ENCODE measurements around the gene SBNO2.

The SBNO2 gene

DNA sequence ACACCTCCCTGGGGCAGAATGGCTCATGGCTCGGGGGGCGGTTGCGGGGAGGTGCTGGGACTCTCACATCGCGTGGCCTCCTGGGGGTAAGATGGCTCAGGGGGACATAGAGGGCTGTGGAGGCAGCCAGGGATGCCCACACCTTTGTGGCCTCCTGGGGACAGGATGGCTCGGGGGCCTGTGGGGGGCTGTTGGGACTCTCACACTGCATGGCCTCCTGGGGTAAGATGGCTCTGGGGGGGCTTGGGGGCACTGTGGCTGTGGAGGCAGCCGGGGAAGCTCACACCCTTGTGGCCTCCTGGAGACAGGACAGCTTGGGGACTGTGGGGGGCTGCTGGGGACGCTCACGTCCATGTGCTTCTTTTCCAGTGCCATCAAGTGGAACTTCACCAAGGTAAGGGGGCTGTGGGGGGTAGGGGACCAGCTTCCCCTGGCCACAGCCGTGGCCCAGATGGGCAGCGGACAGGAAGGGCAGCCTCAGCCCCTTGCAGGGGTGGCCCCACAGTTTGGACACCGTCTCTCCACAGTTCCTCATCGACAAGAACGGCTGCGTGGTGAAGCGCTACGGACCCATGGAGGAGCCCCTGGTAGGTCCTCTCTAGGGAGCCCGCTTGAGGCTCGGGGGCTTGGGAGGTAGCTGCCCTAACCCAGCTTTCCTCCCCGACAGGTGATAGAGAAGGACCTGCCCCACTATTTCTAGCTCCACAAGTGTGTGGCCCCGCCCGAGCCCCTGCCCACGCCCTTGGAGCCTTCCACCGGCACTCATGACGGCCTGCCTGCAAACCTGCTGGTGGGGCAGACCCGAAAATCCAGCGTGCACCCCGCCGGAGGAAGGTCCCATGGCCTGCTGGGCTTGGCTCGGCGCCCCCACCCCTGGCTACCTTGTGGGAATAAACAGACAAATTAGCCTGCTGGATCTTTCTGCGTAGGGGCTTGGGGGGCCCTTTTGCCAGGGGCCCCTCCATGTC is 67.9 kb downstream of the SBNO2 start:
- H3K36me3 Mint-ChIP-seq (ENCODE audit: low read depth), result no peaks in the 10 kb centered on the region
- H3K27ac Mint-ChIP-seq, result peak overlapping the region in 1 of 3 experiments; percentile 41

GRCh38 chr19:1105008-1105872 is 68.8 kb downstream of the SBNO2 start:
- Mint-ChIP-seq H3K27me3 (ENCODE audit: low read depth) (no peaks in the 10 kb centered on the region), H3K4me1 (peaks cover 10% of the 10 kb centered on the region), H3K27ac (peak overlapping the region in 1 of 3 experiments; percentile 85), H3K4me3 (peak overlapping the region; percentile 78 to 85 (median 84)), H3K9me3 (no peaks in the 10 kb centered on the region), H3K36me3 (ENCODE audit: low read depth) (no peaks in the 10 kb centered on the region)
- TF ChIP-seq, protein P1, sequence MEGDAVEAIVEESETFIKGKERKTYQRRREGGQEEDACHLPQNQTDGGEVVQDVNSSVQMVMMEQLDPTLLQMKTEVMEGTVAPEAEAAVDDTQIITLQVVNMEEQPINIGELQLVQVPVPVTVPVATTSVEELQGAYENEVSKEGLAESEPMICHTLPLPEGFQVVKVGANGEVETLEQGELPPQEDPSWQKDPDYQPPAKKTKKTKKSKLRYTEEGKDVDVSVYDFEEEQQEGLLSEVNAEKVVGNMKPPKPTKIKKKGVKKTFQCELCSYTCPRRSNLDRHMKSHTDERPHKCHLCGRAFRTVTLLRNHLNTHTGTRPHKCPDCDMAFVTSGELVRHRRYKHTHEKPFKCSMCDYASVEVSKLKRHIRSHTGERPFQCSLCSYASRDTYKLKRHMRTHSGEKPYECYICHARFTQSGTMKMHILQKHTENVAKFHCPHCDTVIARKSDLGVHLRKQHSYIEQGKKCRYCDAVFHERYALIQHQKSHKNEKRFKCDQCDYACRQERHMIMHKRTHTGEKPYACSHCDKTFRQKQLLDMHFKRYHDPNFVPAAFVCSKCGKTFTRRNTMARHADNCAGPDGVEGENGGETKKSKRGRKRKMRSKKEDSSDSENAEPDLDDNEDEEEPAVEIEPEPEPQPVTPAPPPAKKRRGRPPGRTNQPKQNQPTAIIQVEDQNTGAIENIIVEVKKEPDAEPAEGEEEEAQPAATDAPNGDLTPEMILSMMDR (IDR thresholded peaks at IDR 0.05; ENCODE audit: unreplicated experiment in 3 of 3), result no peak

More for the DNA sequence above, 67.9 kb downstream of the SBNO2 start:
- Mint-ChIP-seq H3K4me3 (peak overlapping the region; percentile 76 to 84 (median 79)), H3K27me3 (ENCODE audit: low read depth) (no peaks in the 10 kb centered on the region), H3K9me3 (no peaks in the 10 kb centered on the region), H3K4me1 (peaks cover 10% of the 10 kb centered on the region)
- TF ChIP-seq, protein P1 (IDR thresholded peaks at IDR 0.05; ENCODE audit: unreplicated experiment in 3 of 3), result no peak

- Mint-ChIP-seq H3K27me3 (ENCODE audit: low read depth) (peaks cover 4% of the 10 kb centered on the region), H3K36me3 (ENCODE audit: low read depth) (no peaks in the 10 kb centered on the region), H3K4me3 (peak overlapping the region; percentile 78 to 85 (median 84)), H3K27ac (peak overlapping the region in 1 of 3 experiments; percentile 85), H3K4me1 (peaks cover 10% of the 10 kb centered on the region), H3K9me3 (no peaks in the 10 kb centered on the region)
- TF ChIP-seq, protein P1 (IDR thresholded peaks at IDR 0.05; ENCODE audit: unreplicated experiment in 3 of 3), result no peak
Observed at GRCh38 chr19:1104311-1105007, 69.6 kb downstream of the SBNO2 start.

- Mint-ChIP-seq H3K27me3 (ENCODE audit: low read depth) (peaks cover 4% of the 10 kb centered on the region), H3K27ac (peak within 1 kb of the TSS; percentile 86 to 97 (median 88)), H3K4me1 (peaks cover 13% of the 10 kb centered on the region), H3K4me3 (peak within 1 kb of the TSS; percentile 78 to 85 (median 84)), H3K9me3 (no peaks in the 10 kb centered on the region), H3K36me3 (ENCODE audit: low read depth) (no peaks in the 10 kb centered on the region)
- TF ChIP-seq, protein P1 (IDR thresholded peaks at IDR 0.05; ENCODE audit: unreplicated experiment in 3 of 3), result no peak
Observed at GRCh38 chr19:1103708-1104310, 70.3 kb downstream of the SBNO2 start, which contains the start of gene GPX4. GPX4 (plus strand) TSS chr19:1103994; CDS start chr19:1104044, 50 bp downstream.

DNA sequence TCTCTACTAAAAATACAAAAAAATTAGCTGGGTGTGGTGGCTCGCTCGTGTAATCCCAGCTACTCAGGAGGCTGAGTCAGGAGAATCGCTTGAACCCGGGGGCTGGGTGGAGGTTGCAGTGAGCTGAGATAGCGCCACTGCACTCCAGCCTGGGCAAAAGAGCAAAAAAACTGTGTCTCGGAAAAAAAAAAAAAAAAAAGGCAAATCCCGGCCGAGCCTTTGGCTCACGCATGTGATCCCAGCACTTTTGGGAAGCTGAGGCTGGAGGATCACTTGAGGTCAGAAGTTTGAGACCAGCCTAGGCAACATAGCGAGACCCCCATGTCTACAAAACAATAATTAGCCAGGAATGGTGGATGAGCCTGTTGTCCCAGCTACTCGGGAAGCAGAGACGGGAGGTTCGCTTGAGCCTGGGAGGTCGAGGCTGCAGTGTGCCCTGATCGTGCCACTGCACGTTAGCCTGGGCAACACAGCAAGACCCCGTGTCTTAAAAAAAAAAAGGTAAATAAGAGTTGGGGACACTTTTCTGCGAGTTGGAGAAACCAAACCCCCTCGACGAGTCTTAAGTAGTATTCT is 70.8 kb downstream of the SBNO2 start:
- H3K27me3 Mint-ChIP-seq (ENCODE audit: low read depth), result peaks cover 4% of the 10 kb centered on the region
- H3K27ac Mint-ChIP-seq, result peak overlapping the region; percentile 86 to 97 (median 88)

More for the DNA sequence above, 70.8 kb downstream of the SBNO2 start:
- Mint-ChIP-seq H3K9me3 (no peaks in the 10 kb centered on the region), H3K36me3 (ENCODE audit: low read depth) (no peaks in the 10 kb centered on the region), H3K4me1 (peaks cover 16% of the 10 kb centered on the region), H3K4me3 (peak overlapping the region; percentile 61 to 80 (median 78))
- TF ChIP-seq, protein P1 (IDR thresholded peaks at IDR 0.05; ENCODE audit: unreplicated experiment in 3 of 3), result no peak
